ENCODE measurements around the gene GALNTL6.

DNA sequence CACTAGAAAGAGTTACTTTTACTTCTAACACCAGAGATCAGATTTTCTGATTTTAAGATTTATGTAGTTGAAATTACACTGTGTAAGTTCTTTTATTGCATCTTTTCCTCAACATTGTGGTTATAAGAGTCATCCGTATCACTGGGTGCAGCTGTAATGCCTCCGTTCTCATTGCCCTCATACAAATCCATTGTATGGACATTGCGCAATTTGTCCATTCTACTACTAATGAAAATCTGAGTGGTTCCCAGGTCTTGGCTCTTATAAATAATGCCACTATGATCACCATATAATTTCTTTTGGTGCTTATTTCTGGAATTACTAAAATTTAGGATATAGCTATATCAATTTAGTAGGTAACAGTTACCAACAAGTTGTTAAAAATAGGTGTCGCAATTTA lies 741.4 kb downstream of the GALNTL6 start:
- TF ChIP-seq, protein P1, sequence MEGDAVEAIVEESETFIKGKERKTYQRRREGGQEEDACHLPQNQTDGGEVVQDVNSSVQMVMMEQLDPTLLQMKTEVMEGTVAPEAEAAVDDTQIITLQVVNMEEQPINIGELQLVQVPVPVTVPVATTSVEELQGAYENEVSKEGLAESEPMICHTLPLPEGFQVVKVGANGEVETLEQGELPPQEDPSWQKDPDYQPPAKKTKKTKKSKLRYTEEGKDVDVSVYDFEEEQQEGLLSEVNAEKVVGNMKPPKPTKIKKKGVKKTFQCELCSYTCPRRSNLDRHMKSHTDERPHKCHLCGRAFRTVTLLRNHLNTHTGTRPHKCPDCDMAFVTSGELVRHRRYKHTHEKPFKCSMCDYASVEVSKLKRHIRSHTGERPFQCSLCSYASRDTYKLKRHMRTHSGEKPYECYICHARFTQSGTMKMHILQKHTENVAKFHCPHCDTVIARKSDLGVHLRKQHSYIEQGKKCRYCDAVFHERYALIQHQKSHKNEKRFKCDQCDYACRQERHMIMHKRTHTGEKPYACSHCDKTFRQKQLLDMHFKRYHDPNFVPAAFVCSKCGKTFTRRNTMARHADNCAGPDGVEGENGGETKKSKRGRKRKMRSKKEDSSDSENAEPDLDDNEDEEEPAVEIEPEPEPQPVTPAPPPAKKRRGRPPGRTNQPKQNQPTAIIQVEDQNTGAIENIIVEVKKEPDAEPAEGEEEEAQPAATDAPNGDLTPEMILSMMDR (IDR thresholded peaks at IDR 0.05) = no peak
- no peak for TF ChIP-seq POLR2AphosphoS5 (IDR thresholded peaks at IDR 0.05)
